Activated CD8-positive, alpha-beta memory T cell treated with anti-CD3 and anti-CD28 coated beads, Interleukin-2, amount 50 U/mL, for 48 hours (primary cell): ENCODE results near the gene FAHD2A.
"Not testable (repeated sequence)": the region's sequence is repeated elsewhere in the genome, so short reads cannot be mapped to it uniquely, and the experiment has no call there.

ENCODE experiments used
- DNase-seq: peaks from one replicate; pipeline ENCODE4 v3.0.0-alpha.2; 2020

The FAHD2A gene

GRCh38 chr2:95442474-95443099 lies 40.1 kb downstream of the FAHD2A start:
- DNase-seq, result not testable (repeated sequence)

- DNase-seq, result not testable (repeated sequence)
Observed at GRCh38 chr2:95445317-95445716, 42.8 kb downstream of the FAHD2A start.

- not testable (repeated sequence) for DNase-seq
Observed at GRCh38 chr2:95463292-95463691, 60.8 kb downstream of the FAHD2A start.
